ENCODE data around the gene PPM1H.
"Not testable (repeated sequence)": the region's sequence is repeated elsewhere in the genome, so short reads cannot be mapped to it uniquely, and the experiment has no call there.

PPM1H gene

DNA sequence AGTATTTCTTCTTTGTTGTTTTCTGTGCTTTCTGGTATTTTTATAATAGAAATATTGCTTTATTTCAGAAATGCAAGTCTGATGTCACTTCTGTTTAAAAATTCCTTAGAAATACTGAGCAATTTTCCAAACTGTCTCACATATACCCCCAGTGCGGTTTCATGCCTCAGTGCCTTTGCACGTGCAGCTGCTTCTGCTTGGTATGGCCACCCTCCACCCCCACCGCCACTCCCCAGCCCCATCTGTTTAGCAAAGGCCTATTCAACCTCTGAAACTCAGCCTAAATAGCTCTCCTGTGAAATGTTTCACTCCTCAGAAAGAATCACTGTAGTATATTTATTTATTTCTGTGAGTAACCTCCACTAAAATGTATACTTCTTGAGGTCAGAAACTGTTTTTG lies 52.3 kb downstream of the PPM1H start:
- no peak for DNase-seq (ENCODE audit: extremely low read depth, insufficient read length)

DNA sequence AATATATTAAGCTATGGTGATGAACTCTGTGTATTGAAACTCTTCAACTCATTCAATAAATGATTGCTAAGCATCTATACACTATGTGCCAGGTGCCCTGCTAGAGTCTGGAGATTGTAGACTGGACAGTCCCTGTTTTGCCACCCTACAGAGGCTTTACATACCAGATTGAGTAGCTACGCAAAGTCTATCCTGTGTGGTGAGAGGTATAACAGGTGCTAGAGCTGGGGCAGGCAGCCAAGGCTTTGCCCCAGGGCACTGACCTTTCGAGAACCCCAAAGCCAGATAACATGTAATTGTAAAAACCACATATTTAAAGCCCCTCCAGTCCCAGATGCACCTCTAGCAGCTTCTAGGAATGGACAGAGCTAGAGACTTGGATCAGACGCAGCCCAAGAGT lies 52.8 kb downstream of the PPM1H start:
- Histone ChIP-seq H3K36me3 (ENCODE audit: control insufficient read depth, insufficient read depth, low read length) (no peaks in the 10 kb centered on the region), H3K4me3 (replicated peaks; ENCODE audit: low read depth, low read length) (no peak overlapping the region), H3K27me3 (replicated peaks; ENCODE audit: control insufficient read depth, insufficient read depth, low read length) (peaks cover 3% of the 10 kb centered on the region)
- TF ChIP-seq, protein P1, sequence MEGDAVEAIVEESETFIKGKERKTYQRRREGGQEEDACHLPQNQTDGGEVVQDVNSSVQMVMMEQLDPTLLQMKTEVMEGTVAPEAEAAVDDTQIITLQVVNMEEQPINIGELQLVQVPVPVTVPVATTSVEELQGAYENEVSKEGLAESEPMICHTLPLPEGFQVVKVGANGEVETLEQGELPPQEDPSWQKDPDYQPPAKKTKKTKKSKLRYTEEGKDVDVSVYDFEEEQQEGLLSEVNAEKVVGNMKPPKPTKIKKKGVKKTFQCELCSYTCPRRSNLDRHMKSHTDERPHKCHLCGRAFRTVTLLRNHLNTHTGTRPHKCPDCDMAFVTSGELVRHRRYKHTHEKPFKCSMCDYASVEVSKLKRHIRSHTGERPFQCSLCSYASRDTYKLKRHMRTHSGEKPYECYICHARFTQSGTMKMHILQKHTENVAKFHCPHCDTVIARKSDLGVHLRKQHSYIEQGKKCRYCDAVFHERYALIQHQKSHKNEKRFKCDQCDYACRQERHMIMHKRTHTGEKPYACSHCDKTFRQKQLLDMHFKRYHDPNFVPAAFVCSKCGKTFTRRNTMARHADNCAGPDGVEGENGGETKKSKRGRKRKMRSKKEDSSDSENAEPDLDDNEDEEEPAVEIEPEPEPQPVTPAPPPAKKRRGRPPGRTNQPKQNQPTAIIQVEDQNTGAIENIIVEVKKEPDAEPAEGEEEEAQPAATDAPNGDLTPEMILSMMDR (IDR thresholded peaks at IDR 0.05; ENCODE audit: insufficient read depth, low read length, poor library complexity, severe bottlenecking) = no peak
- no peak for DNase-seq (ENCODE audit: extremely low read depth, insufficient read length)

More for the DNA sequence above, 52.3 kb downstream of the PPM1H start:
- no peaks in the 10 kb centered on the region for H3K36me3 ChIP-seq (ENCODE audit: control insufficient read depth, insufficient read depth, low read length)
- H3K4me3 ChIP-seq (replicated peaks; ENCODE audit: low read depth, low read length) = no peak overlapping the region
- TF ChIP-seq, protein P1 (IDR thresholded peaks at IDR 0.05; ENCODE audit: insufficient read depth, low read length, poor library complexity, severe bottlenecking) = no peak
- peaks cover 3% of the 10 kb centered on the region for H3K27me3 ChIP-seq (replicated peaks; ENCODE audit: control insufficient read depth, insufficient read depth, low read length)

DNA sequence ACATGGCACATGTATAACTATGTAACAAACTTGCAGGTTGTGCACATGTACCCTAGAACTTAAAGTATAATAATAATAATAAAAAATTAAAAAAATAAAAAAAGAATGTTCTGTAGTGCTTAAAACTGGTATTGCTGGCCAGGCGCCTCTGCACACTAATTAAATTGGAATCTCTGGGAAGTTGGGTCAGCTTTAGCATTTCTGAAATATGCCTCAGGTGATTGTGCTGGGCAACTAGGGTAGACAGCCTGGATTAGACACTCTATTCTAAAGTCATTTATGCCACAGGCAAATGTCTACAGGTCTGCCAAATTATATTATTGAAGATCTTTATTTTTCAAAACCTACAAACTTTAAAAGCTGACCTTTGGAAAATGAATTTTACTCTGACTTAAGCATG lies 55.3 kb downstream of the PPM1H start:
- TF ChIP-seq, protein P1 (IDR thresholded peaks at IDR 0.05; ENCODE audit: insufficient read depth, low read length, poor library complexity, severe bottlenecking) = no peak
- DNase-seq (ENCODE audit: extremely low read depth, insufficient read length) = no peak
- Histone ChIP-seq H3K36me3 (ENCODE audit: control insufficient read depth, insufficient read depth, low read length) (no peaks in the 10 kb centered on the region), H3K27me3 (replicated peaks; ENCODE audit: control insufficient read depth, insufficient read depth, low read length) (peaks cover 3% of the 10 kb centered on the region), H3K4me3 (replicated peaks; ENCODE audit: low read depth, low read length) (no peak overlapping the region)

DNA sequence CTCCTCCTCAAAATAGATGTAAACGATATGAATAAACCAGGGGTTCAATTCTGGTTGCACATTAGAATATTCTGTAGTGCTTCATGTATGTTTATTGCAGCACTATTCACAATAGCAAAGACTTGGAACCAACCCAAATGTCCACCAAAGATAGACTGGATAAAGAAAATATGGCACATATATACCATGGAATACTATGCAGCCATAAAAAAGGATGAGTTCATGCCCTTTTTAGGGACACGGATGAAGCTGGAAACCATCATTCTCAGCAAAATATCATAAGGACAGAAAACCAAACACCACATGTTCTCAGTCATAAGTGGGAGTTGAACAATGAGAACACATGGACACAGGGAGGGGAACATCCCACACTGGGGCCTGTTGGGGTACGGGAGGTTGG lies 55.7 kb downstream of the PPM1H start:
- H3K4me3 ChIP-seq (replicated peaks; ENCODE audit: low read depth, low read length); H3K27me3 ChIP-seq (replicated peaks; ENCODE audit: control insufficient read depth, insufficient read depth, low read length); DNase-seq (ENCODE audit: extremely low read depth, insufficient read length); H3K36me3 ChIP-seq (ENCODE audit: control insufficient read depth, insufficient read depth, low read length): not testable (repeated sequence)

DNA sequence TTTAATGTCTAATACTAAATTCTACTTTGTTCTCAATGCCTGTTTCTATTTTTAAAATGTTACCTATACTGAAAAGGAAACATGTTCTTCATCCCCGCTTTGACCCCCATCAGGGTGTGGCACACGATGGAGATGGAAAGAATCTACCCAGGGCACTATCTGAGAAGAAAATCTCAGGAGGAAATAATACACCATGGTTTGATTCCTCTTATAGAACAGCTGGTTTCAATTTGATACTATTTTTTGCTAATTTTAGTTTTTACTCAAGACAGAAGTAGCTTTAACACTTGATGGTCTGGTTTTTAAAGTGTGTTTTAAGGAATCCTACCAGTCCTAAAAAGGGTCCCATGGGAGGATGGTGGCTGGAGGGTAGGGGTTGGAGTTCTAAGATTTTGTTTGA lies 56.7 kb downstream of the PPM1H start:
- H3K27me3 ChIP-seq (replicated peaks; ENCODE audit: control insufficient read depth, insufficient read depth, low read length) = peaks cover 3% of the 10 kb centered on the region
- no peak overlapping the region for H3K4me3 ChIP-seq (replicated peaks; ENCODE audit: low read depth, low read length)
- H3K36me3 ChIP-seq (ENCODE audit: control insufficient read depth, insufficient read depth, low read length) = no peaks in the 10 kb centered on the region
- DNase-seq (ENCODE audit: extremely low read depth, insufficient read length) = no peak
- TF ChIP-seq, protein P1 (IDR thresholded peaks at IDR 0.05; ENCODE audit: insufficient read depth, low read length, poor library complexity, severe bottlenecking) = no peak

DNA sequence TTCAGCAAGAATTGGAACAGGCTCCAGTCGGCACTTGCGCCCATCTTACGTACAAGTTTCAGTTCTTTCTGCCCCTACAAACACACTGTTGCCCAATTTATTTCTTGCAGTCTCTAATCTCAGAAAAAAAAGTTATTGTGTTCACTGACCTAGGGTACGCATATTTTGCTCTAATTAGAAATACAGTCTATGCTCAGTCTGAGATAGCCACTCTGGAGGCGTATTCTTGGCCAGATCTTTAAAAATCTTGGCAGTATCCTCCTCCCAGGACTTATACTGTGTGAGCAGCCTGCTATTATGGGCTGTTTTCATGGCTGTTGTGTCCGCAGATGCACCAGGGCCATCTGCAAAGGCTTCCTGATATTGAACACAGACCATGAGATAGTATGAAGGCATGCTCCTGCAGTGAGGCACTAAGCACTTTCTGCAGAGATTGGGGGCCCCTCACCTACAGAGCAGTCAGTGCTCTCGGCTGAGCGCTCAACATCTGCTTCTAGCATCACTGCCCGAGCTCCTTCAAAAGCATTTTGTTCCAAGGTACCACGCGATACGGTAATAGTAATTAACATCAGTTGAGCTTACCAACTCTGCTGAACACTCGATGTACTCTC lies 57.9 kb downstream of the PPM1H start:
- no peak for DNase-seq (ENCODE audit: extremely low read depth, insufficient read length)
- no peak overlapping the region for H3K4me3 ChIP-seq (replicated peaks; ENCODE audit: low read depth, low read length)
- TF ChIP-seq, protein P1 (IDR thresholded peaks at IDR 0.05; ENCODE audit: insufficient read depth, low read length, poor library complexity, severe bottlenecking) = no peak

More for the DNA sequence above, 57.9 kb downstream of the PPM1H start:
- H3K27me3 ChIP-seq (replicated peaks; ENCODE audit: control insufficient read depth, insufficient read depth, low read length) = peaks cover 3% of the 10 kb centered on the region
- H3K36me3 ChIP-seq (ENCODE audit: control insufficient read depth, insufficient read depth, low read length) = no peaks in the 10 kb centered on the region

Data from GM06990 (cell line).